SU-DHL-6 (cell line): Measurements from ENCODE around the gene BCL10.

Experiments
- CTCF ChIP-seq: fragments of 200-600 bp; sonication (generic); IDR thresholded peaks from one replicate; pipeline ENCODE4 v1.5.1; 2017; ENCODE audit warnings: antibody characterized with exemption, mild to moderate bottlenecking, low read length, moderate library complexity; ENCODE audit not compliant: insufficient read depth, poor library complexity, severe bottlenecking
- EZH2phosphoT487 ChIP-seq: fragments of 200-600 bp; sonication (generic), shearing (Covaris generic); conservative IDR thresholded peaks from 2 replicates; pipeline ENCODE4 v1.6.1; 2018; ENCODE audit warnings: mild to moderate bottlenecking, antibody characterized with exemption, low read length, moderate library complexity, mixed read lengths

- TF ChIP-seq CTCF = no peak
- TF ChIP-seq EZH2phosphoT487 = no peak
Observed at GRCh38 chr1:85240643-85241042, 35.8 kb downstream of the BCL10 start.
